Measurements from ENCODE around the gene AFM. TPM values are rescaled to one million over a fixed set of nuclear protein-coding genes. Genes with fewer than 3 reads are reported as not detected.

AFM gene
- total and polyA plus RNA-seq, 8 donors, result 0.17 TPM; not detected in 7

Other genes with a start within 250 kb of the AFM start
- 10 to 100 TPM; 57.5 to 58.1 TPM for gene ANKRD17, start 222.9 kb upstream of the AFM start, total RNA-seq
- 10 to 100 TPM; 68.0 to 83.0 (median 76.6) TPM for gene ANKRD17, start 222.9 kb upstream of the AFM start, polyA plus RNA-seq (ENCODE audit: insufficient read length in 6 of 6)
- gene ALB, start 77.5 kb upstream of the AFM start, total RNA-seq, result under 1 TPM in 1 of 2 donors, not detected in 1; 0.99 TPM
- gene ALB, start 77.5 kb upstream of the AFM start, polyA plus RNA-seq (ENCODE audit: insufficient read length in 6 of 6), result 100 to 1,000 TPM in 1 of 6 donors, 10 to 100 TPM in 1, 1 to 10 TPM in 4; 2.0 to 111 (median 6.0) TPM
- under 1 TPM in 1 of 2 donors, not detected in 1; 0.73 TPM for gene AFP, start 45.5 kb upstream of the AFM start, total RNA-seq
- 10 to 100 TPM in 2 of 6 donors, 1 to 10 TPM in 4; 1.5 to 25.5 (median 5.6) TPM for gene AFP, start 45.5 kb upstream of the AFM start, polyA plus RNA-seq (ENCODE audit: insufficient read length in 6 of 6)
- 1 to 10 TPM; 1.3 to 2.2 TPM for gene RASSF6, start 138.7 kb downstream of the AFM start, total RNA-seq
- gene RASSF6, start 138.7 kb downstream of the AFM start, polyA plus RNA-seq (ENCODE audit: insufficient read length in 6 of 6), result 1 to 10 TPM; 1.6 to 3.3 (median 2.5) TPM

Measured in left lung (tissue), 8 donors.